GM06990 (cell line): Measurements from ENCODE around the gene BGN.

ENCODE experiments used
- DNase-seq: peaks from one replicate; pipeline ENCODE4 v3.0.0-alpha.2; 2011; ENCODE audit not compliant: insufficient read length; ENCODE audit errors: extremely low read depth
- H3K27me3 ChIP-seq: replicated peaks from 2 replicates; pipeline ENCODE4 v1.6.0; 2011; ENCODE audit warnings: low read length; ENCODE audit not compliant: control insufficient read depth, insufficient read depth
- H3K36me3 ChIP-seq: 2 replicates; pipeline ENCODE4 v1.5.1; 2011; ENCODE audit warnings: low read length; ENCODE audit not compliant: control insufficient read depth, insufficient read depth
- H3K4me3 ChIP-seq: replicated peaks from 2 replicates; pipeline ENCODE4 v1.5.1; 2011; ENCODE audit warnings: low read depth, mild to moderate bottlenecking, control low read depth, low read length
- TF ChIP-seq, protein P1 (sequence below): IDR thresholded peaks from 2 replicates; pipeline ENCODE4 v1.5.1; 2011; ENCODE audit warnings: low read length, control low read depth, mild to moderate bottlenecking, inconsistent platforms; ENCODE audit not compliant: insufficient read depth, poor library complexity, severe bottlenecking

BGN gene

GRCh38 chrX:153526801-153527200, 32.0 kb downstream of the BGN start:
- TF ChIP-seq, protein P1, sequence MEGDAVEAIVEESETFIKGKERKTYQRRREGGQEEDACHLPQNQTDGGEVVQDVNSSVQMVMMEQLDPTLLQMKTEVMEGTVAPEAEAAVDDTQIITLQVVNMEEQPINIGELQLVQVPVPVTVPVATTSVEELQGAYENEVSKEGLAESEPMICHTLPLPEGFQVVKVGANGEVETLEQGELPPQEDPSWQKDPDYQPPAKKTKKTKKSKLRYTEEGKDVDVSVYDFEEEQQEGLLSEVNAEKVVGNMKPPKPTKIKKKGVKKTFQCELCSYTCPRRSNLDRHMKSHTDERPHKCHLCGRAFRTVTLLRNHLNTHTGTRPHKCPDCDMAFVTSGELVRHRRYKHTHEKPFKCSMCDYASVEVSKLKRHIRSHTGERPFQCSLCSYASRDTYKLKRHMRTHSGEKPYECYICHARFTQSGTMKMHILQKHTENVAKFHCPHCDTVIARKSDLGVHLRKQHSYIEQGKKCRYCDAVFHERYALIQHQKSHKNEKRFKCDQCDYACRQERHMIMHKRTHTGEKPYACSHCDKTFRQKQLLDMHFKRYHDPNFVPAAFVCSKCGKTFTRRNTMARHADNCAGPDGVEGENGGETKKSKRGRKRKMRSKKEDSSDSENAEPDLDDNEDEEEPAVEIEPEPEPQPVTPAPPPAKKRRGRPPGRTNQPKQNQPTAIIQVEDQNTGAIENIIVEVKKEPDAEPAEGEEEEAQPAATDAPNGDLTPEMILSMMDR: no peak
- no peak overlapping the region for H3K4me3 ChIP-seq
- DNase-seq: no peak
- H3K36me3 ChIP-seq: no peaks in the 10 kb centered on the region
- H3K27me3 ChIP-seq: no peaks in the 10 kb centered on the region

DNA sequence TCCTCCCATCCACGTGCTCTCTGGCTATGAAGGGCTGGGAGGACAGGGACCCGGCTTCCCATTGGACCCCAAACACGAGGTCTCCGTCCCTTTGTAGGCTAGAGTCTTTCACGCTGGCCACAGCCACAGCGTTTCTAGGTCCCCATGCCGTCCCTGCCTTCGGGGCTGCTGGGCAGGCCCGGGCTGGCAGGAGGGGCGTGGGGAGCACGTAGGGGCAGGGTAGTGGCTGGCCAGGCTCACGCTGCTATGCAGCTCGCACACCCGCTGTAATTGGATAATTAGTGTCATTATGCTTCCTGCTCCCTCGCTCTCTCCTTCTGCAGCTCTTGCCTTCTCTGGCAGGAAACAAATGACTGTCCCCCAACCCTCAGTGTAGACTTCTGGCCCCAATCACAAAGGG, 32.4 kb downstream of the BGN start:
- no peak overlapping the region for H3K4me3 ChIP-seq
- no peak for DNase-seq
- no peaks in the 10 kb centered on the region for H3K27me3 ChIP-seq
- no peaks in the 10 kb centered on the region for H3K36me3 ChIP-seq
- TF ChIP-seq, protein P1: no peak

DNA sequence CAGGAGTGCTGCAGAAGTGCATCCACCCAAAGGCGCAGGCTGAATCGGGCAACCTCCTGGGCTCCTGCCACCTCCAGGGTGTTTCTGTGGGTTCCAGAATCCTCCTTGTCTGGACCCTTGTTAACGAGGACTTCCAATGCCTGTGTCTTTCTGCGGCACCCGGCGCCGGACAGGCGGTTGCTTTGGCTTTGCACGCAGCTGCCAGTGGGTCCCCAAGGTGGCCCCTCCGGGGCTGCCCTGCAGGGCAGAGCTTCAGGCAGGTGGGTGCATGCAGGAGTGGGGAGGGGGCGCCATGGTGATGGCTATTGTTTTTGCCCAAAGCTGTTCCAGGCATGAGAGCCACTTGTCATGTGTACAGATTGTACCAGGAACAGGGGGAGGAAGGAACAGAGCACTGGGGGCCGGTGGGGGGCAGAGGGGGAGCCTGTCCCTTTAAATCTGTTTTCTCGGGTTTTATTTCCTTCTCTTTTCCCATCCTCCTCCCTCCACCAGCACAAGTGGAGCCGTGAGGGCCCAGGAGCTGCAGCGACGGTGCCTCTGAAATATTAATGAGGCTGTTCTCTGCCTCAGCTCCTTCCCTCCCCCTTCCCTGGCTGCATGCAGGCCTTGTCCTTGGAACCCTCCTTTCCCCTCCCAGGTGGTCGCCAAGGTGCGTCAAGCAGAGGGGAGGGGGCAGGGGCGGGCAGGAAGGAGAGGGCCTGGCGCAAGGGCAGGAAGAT, 35.8 kb downstream of the BGN start:
- no peaks in the 10 kb centered on the region for H3K27me3 ChIP-seq
- H3K4me3 ChIP-seq: no peak overlapping the region
- TF ChIP-seq, protein P1: no peak
- DNase-seq: no peak
- no peaks in the 10 kb centered on the region for H3K36me3 ChIP-seq

GRCh38 chrX:153533091-153533490, 38.3 kb downstream of the BGN start:
- H3K27me3 ChIP-seq: no peaks in the 10 kb centered on the region
- DNase-seq: no peak
- TF ChIP-seq, protein P1: no peak
- H3K36me3 ChIP-seq: no peaks in the 10 kb centered on the region
- H3K4me3 ChIP-seq: no peak overlapping the region

GRCh38 chrX:153537080-153537479, 42.3 kb downstream of the BGN start:
- DNase-seq: no peak
- H3K27me3 ChIP-seq: no peaks in the 10 kb centered on the region; the same call in 1 of the 2 replicates
- no peaks in the 10 kb centered on the region for H3K36me3 ChIP-seq
- TF ChIP-seq, protein P1: no peak
- H3K4me3 ChIP-seq: no peak overlapping the region
